HepG2 (cell line): Measurements from ENCODE around the gene CKS1B. TPM values are rescaled to one million over a fixed set of nuclear protein-coding genes. Genes with fewer than 3 reads are reported as not detected.

Experiments used
- FOXJ3 ChIP-seq: sonication (generic); formaldehyde crosslinking; IDR thresholded peaks from 2 replicates; pipeline ENCODE4 v1.4.0; 2020; ENCODE audit warnings: missing genetic modification reagents, mild to moderate bottlenecking, borderline replicate concordance
- HDAC1 ChIP-seq: sonication (generic); formaldehyde crosslinking; IDR thresholded peaks from 2 replicates; pipeline ENCODE4 v1.5.1; 2020; ENCODE audit warnings: mild to moderate bottlenecking, missing genetic modification reagents
- MXD1 ChIP-seq: sonication (generic); formaldehyde crosslinking; IDR thresholded peaks from 2 replicates; pipeline ENCODE4 v1.4.0; 2020; ENCODE audit warnings: mild to moderate bottlenecking, missing genetic modification reagents
- NFE2L1 ChIP-seq: sonication (generic); formaldehyde crosslinking; IDR thresholded peaks from 2 replicates; pipeline ENCODE4 v1.4.0; 2020; ENCODE audit warnings: missing genetic modification reagents, mild to moderate bottlenecking, borderline replicate concordance
- RBM22 ChIP-seq: fragments of 200-400 bp; formaldehyde crosslinking; optimal IDR thresholded peaks from 2 replicates; pipeline ENCODE3; 2017; ENCODE audit warnings: mild to moderate bottlenecking, low read length, moderate library complexity
- ZNF260 ChIP-seq: sonication (generic); formaldehyde crosslinking; IDR thresholded peaks from 2 replicates; pipeline ENCODE4 v1.4.0; 2020; ENCODE audit warnings: missing genetic modification reagents, low read depth, mild to moderate bottlenecking, borderline replicate concordance
- polyA plus RNA-seq, 8 experiments: library from polyadenylated mRNA; depleted of rRNA in 3 of 8; stranded (reverse) in 7 of 8; unstranded in 1 of 8; fragments of >200 nt; fragmentation: Illumina TruSeq in 4 of 8; extraction: Trizol in 4 of 8; gene quantifications; 2 replicates each; pipeline versions ENCODE4 v1.2.1 to v1.2.3, GENCODE V29; 2011 to 2016; ENCODE audit warnings: low read depth in 4 of 8, missing spikeins in 1 of 8, mixed read lengths in 1 of 8; ENCODE audit not compliant: insufficient read depth in 1 of 8
- total RNA-seq, 5 experiments: library from RNA; depleted of rRNA; stranded (reverse); fragments of >200 nt; fragmentation: Illumina TruSeq; extraction: Trizol; gene quantifications; 2 replicates each; pipeline ENCODE4 v1.2.3, GENCODE V29; 2016; ENCODE audit warnings: low read depth in 1 of 5
- TF ChIP-seq, protein P1 (sequence below): sonication (generic); formaldehyde crosslinking; IDR thresholded peaks from 2 replicates; pipeline ENCODE4 v1.5.1; 2020; ENCODE audit warnings: mild to moderate bottlenecking, missing genetic modification reagents, moderate library complexity

Gene CKS1B
- total and polyA plus RNA-seq, 2 of the 13 experiments (the other 11 are each of a cell fraction or from before 2014, with no cell fraction given): 217 to 222 TPM

DNA sequence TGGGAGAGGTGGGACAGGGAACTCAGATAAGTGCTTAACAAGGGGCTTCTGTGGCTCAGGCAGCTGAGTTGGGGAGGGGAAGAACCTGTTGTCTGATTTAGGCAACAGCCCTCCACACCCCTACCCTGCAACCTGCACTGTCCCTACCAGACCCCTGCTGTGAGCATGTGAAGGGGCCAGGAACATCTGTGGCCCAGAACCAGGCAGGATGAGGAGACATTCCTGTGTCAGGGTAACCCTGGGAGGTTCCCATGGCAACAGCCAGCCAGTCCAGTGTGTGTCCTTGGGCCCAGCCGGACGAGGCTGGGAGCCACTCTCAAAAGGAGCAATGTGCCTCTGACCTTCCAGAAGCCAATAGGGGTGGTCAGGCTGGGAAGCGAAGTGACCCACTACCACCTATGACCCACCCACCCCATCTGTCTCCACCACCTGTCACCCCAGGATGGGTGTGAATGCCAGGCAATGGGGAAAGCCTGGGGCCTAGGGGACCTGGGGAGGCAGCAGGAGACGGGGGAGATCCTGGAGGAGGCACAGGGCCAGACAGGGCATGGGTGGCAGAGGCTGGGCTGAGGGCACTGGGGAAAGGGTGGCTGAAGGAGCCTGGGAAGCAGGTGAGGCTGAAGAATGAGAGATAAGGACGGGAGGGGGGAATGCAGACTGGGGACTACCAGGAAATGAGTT is 33.0 kb upstream of the CKS1B start (continued):
- no peak for TF ChIP-seq FOXJ3 (CRISPR knock-in tag)
- no peak for TF ChIP-seq MXD1 (CRISPR knock-in tag)
- 0 out of 2 replicates have a peak, but pooled peaks have one; percentile 20 for TF ChIP-seq HDAC1 (CRISPR knock-in tag)
- peak; percentile 99 for TF ChIP-seq RBM22
- TF ChIP-seq, protein P1, sequence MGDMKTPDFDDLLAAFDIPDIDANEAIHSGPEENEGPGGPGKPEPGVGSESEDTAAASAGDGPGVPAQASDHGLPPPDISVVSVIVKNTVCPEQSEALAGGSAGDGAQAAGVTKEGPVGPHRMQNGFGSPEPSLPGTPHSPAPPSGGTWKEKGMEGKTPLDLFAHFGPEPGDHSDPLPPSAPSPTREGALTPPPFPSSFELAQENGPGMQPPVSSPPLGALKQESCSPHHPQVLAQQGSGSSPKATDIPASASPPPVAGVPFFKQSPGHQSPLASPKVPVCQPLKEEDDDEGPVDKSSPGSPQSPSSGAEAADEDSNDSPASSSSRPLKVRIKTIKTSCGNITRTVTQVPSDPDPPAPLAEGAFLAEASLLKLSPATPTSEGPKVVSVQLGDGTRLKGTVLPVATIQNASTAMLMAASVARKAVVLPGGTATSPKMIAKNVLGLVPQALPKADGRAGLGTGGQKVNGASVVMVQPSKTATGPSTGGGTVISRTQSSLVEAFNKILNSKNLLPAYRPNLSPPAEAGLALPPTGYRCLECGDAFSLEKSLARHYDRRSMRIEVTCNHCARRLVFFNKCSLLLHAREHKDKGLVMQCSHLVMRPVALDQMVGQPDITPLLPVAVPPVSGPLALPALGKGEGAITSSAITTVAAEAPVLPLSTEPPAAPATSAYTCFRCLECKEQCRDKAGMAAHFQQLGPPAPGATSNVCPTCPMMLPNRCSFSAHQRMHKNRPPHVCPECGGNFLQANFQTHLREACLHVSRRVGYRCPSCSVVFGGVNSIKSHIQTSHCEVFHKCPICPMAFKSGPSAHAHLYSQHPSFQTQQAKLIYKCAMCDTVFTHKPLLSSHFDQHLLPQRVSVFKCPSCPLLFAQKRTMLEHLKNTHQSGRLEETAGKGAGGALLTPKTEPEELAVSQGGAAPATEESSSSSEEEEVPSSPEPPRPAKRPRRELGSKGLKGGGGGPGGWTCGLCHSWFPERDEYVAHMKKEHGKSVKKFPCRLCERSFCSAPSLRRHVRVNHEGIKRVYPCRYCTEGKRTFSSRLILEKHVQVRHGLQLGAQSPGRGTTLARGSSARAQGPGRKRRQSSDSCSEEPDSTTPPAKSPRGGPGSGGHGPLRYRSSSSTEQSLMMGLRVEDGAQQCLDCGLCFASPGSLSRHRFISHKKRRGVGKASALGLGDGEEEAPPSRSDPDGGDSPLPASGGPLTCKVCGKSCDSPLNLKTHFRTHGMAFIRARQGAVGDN: peak; percentile 65
- TF ChIP-seq NFE2L1 (CRISPR knock-in tag): no peak
- no peak for TF ChIP-seq ZNF260 (CRISPR knock-in tag)
